NCI-H2171 (cell line): ENCODE results near the gene SCN5A.
"Not testable (repeated sequence)": the region's sequence is repeated elsewhere in the genome, so short reads cannot be mapped to it uniquely, and the experiment has no call there.

ENCODE experiments used
- DNase-seq: peaks from one replicate; lab custom pipeline; 2025; lab: John Stamatoyannopoulos, UW

SCN5A gene

DNA sequence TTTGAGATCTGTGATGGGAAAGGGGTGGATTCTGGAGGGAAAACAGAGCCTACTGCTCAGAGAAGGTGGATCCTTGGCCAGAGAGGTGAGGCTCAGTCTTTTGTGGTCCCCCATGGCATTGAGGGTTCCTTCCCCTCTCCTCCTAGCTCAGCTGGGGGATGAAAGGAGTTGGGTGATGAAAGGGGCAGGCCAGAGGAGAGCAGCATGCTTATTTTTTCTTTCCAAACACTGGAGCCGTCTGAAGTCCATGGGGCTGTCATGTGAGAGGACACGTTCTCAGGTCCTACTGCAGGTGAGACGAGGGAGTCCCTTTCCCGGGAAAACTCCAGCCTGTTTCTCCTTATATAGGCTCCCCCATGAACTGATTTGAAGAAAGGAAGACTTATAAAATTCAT is 71.4 kb downstream of the SCN5A start:
- DNase-seq = no peak

GRCh38 chr3:38577371-38578080 is 72.0 kb downstream of the SCN5A start:
- DNase-seq = no peak

GRCh38 chr3:38576526-38577370 is 72.7 kb downstream of the SCN5A start:
- DNase-seq = no peak

DNA sequence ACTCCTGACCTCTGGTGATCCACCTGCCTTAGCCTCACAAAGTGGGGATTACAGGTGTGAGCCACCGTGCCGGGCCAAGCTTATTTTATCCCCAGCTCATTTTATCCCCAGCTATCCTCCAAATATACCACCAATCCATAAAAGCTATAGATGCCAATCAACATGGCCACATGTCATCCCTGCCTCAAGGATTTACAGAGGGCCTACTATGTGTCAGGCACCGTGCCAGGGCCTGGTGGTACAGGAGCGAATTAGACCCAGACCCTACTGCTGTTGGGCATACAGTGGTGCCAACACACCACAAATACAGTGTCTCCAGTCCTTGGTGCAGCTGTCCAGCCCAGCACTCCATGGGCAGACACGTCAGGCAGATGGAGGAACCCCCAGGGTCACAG is 73.4 kb downstream of the SCN5A start:
- no peak for DNase-seq

GRCh38 chr3:38575279-38575843 is 74.1 kb downstream of the SCN5A start:
- DNase-seq = no peak

- no peak for DNase-seq
Observed at GRCh38 chr3:38574411-38575278, 74.8 kb downstream of the SCN5A start.

GRCh38 chr3:38573556-38573955 is 75.9 kb downstream of the SCN5A start:
- no peak for DNase-seq

DNA sequence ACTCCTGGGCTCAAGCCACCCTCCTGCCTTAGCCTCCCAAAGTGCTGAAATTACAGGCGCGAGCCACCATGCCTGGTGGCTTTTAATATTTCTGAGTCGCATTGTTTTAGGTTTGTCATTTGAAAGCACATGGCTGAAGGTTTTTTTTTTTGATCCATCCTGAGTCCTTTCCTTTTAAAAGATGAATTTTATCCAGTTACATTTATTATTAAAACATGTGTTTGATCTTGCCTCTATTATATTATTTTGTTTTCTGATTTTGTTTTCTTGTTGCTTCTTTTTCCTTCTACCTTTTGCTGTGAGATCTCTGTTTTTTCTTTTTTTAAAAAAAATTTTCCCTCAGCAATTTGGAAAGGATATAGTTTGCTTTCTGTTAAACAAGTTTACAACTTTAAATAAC is 76.4 kb downstream of the SCN5A start:
- no peak for DNase-seq

GRCh38 chr3:38567498-38567897 is 82.0 kb downstream of the SCN5A start:
- DNase-seq = no peak

- not testable (repeated sequence) for DNase-seq
Observed at GRCh38 chr3:38566794-38567193, 82.7 kb downstream of the SCN5A start.

DNA sequence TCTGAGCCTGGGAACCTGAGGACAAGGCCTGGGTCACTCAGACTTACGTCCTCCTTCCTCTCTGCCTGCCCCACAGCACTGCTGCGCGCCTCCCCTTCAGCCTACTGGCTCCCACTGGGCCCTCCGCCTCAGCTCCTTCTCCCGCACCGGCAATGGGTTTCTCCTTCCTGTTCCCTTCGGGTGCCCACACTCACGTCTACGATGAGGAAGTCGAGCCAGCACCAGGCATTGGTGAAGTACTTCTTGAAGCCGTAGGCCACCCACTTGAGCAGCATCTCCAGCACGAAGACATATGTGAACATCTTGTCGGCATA is 83.3 kb downstream of the SCN5A start:
- no peak for DNase-seq

DNA sequence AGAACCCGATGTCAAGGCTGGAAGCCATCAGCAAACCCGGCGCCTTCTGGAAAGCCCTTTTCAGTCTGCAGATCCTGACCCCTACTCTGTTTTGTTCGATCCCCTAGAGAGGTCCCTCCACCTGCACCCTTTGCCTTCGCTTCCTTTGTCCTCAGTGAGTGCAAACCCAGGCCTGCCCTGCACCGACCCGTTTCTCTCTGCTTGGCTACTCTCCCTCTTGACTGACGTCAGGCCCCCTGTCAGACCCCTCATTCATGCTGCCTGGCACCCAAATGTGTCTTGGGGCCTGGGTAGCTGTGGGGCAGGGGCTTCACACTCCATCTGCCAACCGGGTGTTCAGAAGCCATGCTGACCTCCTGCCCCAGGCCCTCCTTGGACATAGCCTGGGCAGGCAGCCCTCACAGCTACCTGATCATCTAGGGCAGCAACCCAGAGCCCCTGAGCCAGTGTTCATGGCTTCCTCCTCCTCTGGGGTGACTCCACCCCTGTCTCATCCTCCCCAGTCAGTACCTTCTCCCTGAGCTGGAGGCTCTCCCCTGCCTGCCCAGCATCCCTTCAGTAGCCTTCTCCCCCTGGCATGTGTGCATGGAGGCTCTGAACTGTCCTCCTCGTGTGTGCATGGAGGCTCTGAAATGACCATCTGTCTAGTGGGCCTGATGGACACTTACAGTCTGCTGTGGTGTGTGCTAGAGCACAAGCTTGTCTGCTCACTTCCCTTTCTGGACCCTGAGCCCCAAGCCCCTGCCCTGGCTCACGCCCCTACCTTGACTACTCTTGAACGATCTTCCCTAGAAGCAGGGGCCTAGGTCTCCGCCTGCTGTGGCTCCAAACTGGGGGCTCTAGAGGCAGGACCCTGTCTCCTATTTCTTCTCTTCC is 83.9 kb downstream of the SCN5A start:
- no peak for DNase-seq

DNA sequence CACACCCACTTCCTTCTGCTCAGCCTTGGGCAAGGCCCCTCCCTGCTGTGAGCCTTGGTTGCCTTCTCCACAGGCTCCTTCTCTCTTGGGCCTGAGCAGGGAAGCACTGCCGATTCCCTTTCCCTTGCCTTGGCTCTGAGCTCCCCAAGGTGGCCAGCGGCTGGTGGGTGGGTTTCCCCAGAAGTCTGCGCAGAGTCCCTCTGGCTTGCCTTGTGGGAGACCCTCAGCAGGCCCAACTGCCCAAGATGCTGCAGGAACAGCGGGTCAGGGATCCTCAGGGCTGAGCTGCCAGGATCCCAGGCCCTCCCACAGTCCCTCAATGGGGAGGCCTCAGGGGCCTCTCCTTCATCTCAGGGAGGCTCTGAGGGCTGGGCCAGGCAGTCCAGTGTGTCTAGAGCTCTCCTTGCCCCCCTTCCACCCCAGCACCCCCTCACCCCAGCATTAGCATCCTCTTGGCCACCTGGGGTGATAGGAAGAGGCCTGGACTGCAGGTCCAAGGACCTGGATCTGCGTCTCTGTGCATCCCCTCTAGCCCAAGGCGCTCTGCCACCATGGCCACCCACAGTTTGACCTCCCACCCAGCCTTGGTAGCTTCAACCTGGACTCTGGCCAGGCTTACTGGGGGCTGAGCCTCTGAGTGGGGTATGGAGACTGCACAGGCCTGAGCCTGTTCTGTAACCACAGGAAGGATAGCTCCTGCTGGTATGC is 84.7 kb downstream of the SCN5A start:
- no peak for DNase-seq

DNA sequence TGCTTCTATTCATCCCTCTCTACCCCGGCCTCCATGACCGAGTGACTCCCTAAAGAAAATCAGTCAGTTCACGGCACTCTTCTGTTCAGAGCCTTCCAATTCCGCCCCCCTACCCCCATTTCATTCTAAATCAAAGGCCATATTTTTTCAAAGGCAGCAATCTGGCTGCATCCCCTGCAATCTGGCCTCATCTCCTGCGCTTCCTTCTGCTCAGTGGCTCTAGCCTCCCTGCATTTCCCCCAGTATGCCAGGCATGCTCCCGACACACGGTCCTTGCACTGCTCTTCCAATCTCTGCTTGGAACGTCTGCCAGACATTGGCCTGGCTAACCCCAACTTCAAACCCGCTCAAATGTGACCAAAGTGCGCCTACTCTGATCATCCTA is 85.6 kb downstream of the SCN5A start:
- no peak for DNase-seq

GRCh38 chr3:38563070-38563885 is 86.2 kb downstream of the SCN5A start:
- no peak for DNase-seq

GRCh38 chr3:38562467-38562925 is 87.0 kb downstream of the SCN5A start:
- no peak for DNase-seq

GRCh38 chr3:38561746-38562466 is 87.6 kb downstream of the SCN5A start:
- DNase-seq = no peak

- no peak for DNase-seq
Observed at GRCh38 chr3:38560996-38561717, 88.3 kb downstream of the SCN5A start.
